ENCODE data around the gene SMPX. TPM values are rescaled to one million over a fixed set of nuclear protein-coding genes. Genes with fewer than 3 reads are reported as not detected.
A peak's percentile ranks its signal among the peaks of the same experiment; 100 is the strongest.

SMPX gene
- polyA plus RNA-seq, 2 of the 4 experiments (the other 2 are of a cell fraction), result 0.13 to 0.23 TPM

DNA sequence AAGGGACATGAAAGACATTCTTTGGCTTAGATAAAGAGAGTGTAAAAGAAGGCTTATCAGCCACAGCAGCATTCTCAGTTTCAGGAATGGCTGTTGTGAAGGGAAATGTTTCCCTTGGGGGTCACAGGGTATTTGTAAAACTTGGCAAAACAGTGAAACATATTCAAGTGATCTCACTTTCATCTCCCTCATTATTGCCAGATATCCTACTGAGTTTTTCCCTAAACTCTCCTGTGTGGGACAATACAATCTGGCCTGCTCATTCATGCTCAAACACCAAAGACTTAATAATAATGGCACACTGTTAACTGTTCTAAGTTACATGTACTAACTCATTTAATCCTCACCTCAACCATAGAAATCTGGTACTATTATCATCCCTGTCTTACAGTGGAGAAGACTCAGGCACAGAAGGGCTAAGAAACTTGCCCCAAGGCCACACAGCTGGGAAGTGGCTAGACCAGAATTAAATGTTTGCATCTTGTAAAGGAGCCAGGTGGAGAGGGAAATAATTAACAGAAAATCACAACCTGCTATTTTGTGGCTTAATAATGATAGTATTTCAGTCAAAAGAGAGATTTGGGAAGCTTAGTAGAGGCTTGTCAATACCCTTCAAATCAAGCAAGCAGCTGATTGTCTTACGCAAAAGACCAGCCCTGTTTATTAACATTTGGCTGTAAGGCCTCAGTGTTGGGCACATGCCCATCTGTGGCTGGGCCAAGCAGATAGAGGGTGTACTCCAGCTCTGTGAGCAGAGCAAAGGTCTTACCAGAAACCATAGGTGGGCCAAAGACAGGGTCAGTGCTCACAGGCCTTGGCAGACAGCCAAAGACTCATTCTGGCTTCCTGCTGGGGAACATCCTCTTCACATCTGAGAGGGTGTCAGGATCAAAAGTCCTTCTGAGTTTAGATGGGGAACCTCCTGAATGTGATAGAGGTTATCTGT is 17.3 kb downstream of the SMPX start:
- Histone ChIP-seq H3K9me3 (no peaks in the 10 kb centered on the region), H3K4me3 (no peak overlapping the region), H3K4me1 (no peaks in the 10 kb centered on the region), H3K4me2 (no peak overlapping the region), H3K27ac (no peak overlapping the region)
- ATAC-seq (no peak), DNase-seq (ENCODE audit: low read depth in 1 of 2, low spot score in 1 of 2) (no peak), FAIRE-seq (peak; percentile 73)
- CTCF ChIA-PET, result interaction anchor here (1.2 kb wide), 2 partner anchors 1213 to 1214 kb away, joined by 3 read pairs; no protein-coding TSS in a partner anchor
- TF ChIP-seq, protein P1, sequence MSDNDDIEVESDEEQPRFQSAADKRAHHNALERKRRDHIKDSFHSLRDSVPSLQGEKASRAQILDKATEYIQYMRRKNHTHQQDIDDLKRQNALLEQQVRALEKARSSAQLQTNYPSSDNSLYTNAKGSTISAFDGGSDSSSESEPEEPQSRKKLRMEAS (IDR thresholded peaks at IDR 0.05), result no peak
- TF ChIP-seq NR3C1 (IDR thresholded peaks at IDR 0.05) (no peak), KDM5A (IDR thresholded peaks at IDR 0.05) (no peak), CEBPB (IDR thresholded peaks at IDR 0.05) (no peak), CHD2 (IDR thresholded peaks at IDR 0.05; ENCODE audit: low read length, partially characterized antibody) (no peak)
- WGBS (ENCODE audit: missing lambda C conversion rate), result 93% methylated on average over 1 of the region's 1 CpG
- POLR2A ChIA-PET, result no interaction called here

DNA sequence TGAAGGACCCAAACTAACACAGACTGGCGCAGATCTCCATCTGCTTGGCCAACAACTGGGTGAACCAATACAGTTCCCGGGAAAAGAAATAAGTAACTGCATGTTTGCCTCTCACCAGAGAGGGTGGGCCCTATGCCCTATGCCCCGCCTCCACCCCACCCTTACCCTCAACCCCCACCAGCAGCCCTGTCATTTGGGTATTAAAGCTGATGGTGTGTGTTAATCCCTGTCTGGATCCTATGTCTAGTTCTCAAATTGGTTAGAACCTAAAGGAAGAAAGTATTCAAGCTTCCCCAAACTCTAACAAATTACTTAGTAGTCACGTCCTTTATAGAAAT is 19.0 kb downstream of the SMPX start:
- Histone ChIP-seq H3K27ac (no peak overlapping the region), H3K4me3 (no peak overlapping the region), H3K4me1 (no peaks in the 10 kb centered on the region), H3K9me3 (no peaks in the 10 kb centered on the region), H3K4me2 (no peak overlapping the region)
- ChIA-PET CTCF (no interaction called here), POLR2A (no interaction called here)
- peak; percentile 13 for FAIRE-seq
- no peak for DNase-seq (ENCODE audit: low read depth in 1 of 2, low spot score in 1 of 2)
- TF ChIP-seq HEYL (CRISPR knock-in tag; IDR thresholded peaks at IDR 0.05) (no peak), PHF8 (IDR thresholded peaks at IDR 0.05; ENCODE audit: borderline replicate concordance, low read depth) (no peak), MAFK (IDR thresholded peaks at IDR 0.05; ENCODE audit: partially characterized antibody) (no peak), RCOR1 (IDR thresholded peaks at IDR 0.05; ENCODE audit: low read depth, low read length) (no peak), KDM1A (IDR thresholded peaks at IDR 0.05; ENCODE audit: low read depth) (no peak), TP53 (CRISPR knock-in tag; IDR thresholded peaks at IDR 0.05) (no peak), MYC (IDR thresholded peaks at IDR 0.05; ENCODE audit: borderline replicate concordance, low read length) (no peak), TFCP2L1 (CRISPR knock-in tag; IDR thresholded peaks at IDR 0.05) (no peak), CHD2 (IDR thresholded peaks at IDR 0.05; ENCODE audit: low read length, partially characterized antibody) (no peak), FOXS1 (CRISPR knock-in tag; IDR thresholded peaks at IDR 0.05) (no peak), MAZ (IDR thresholded peaks at IDR 0.05; ENCODE audit: borderline replicate concordance, low read depth, low read length) (no peak), NFE2L2 (conservative IDR thresholded peaks at IDR 0.05; ENCODE audit: low read length) (no peak), HOXB5 (CRISPR knock-in tag; IDR thresholded peaks at IDR 0.05) (no peak), KDM5A (IDR thresholded peaks at IDR 0.05) (no peak), BHLHE40 (IDR thresholded peaks at IDR 0.05; ENCODE audit: low read depth, low read length) (no peak), POLR2AphosphoS2 (conservative IDR thresholded peaks at IDR 0.05; ENCODE audit: low read length) (no peak)
- TF ChIP-seq, protein P2, sequence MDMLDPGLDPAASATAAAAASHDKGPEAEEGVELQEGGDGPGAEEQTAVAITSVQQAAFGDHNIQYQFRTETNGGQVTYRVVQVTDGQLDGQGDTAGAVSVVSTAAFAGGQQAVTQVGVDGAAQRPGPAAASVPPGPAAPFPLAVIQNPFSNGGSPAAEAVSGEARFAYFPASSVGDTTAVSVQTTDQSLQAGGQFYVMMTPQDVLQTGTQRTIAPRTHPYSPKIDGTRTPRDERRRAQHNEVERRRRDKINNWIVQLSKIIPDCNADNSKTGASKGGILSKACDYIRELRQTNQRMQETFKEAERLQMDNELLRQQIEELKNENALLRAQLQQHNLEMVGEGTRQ (IDR thresholded peaks at IDR 0.05), result no peak
- TF ChIP-seq, protein P3, sequence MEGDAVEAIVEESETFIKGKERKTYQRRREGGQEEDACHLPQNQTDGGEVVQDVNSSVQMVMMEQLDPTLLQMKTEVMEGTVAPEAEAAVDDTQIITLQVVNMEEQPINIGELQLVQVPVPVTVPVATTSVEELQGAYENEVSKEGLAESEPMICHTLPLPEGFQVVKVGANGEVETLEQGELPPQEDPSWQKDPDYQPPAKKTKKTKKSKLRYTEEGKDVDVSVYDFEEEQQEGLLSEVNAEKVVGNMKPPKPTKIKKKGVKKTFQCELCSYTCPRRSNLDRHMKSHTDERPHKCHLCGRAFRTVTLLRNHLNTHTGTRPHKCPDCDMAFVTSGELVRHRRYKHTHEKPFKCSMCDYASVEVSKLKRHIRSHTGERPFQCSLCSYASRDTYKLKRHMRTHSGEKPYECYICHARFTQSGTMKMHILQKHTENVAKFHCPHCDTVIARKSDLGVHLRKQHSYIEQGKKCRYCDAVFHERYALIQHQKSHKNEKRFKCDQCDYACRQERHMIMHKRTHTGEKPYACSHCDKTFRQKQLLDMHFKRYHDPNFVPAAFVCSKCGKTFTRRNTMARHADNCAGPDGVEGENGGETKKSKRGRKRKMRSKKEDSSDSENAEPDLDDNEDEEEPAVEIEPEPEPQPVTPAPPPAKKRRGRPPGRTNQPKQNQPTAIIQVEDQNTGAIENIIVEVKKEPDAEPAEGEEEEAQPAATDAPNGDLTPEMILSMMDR (IDR thresholded peaks at IDR 0.05), result no peak
- TF ChIP-seq, protein P4, sequence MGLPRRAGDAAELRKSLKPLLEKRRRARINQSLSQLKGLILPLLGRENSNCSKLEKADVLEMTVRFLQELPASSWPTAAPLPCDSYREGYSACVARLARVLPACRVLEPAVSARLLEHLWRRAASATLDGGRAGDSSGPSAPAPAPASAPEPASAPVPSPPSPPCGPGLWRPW (IDR thresholded peaks at IDR 0.05), result no peak
- 64% methylated on average over 4 of the region's 4 CpGs for WGBS (ENCODE audit: missing lambda C conversion rate)
- ATAC-seq, result no peak

Measured in A549 (cell line).